Measurements from ENCODE around the gene SLC6A2. TPM values are rescaled to one million over a fixed set of nuclear protein-coding genes. Genes with fewer than 3 reads are reported as not detected.

Gene SLC6A2
- total and polyA plus RNA-seq, 2 of the 13 experiments (the other 11 are each of a cell fraction or from before 2014, with no cell fraction given): 0.62 to 0.66 TPM

GRCh38 chr16:55737318-55737717 is 81.5 kb downstream of the SLC6A2 start (continued):
- TF ChIP-seq ZNF784 (CRISPR knock-in tag; IDR thresholded peaks at IDR 0.05; ENCODE audit: borderline replicate concordance): no peak
- TF ChIP-seq CENPX (CRISPR knock-in tag; IDR thresholded peaks at IDR 0.05): no peak
- TF ChIP-seq SMARCC2 (IDR thresholded peaks at IDR 0.05): no peak

- H3K4me2 ChIP-seq (ENCODE audit: low read depth, low read length): no peak overlapping the region
- no peaks in the 10 kb centered on the region for H4K20me1 ChIP-seq (ENCODE audit: insufficient read depth, low read length)
- 40% methylated on average over 9 of the region's 9 CpGs for WGBS (ENCODE audit: low lambda C conversion rate)
- FAIRE-seq (no peak), ATAC-seq (no peak), DNase-seq (ENCODE audit: low spot score) (no peak)
- no peak for TF ChIP-seq ZNF660 (CRISPR knock-in tag; IDR thresholded peaks at IDR 0.05; ENCODE audit: borderline replicate concordance, low read depth)
- TF ChIP-seq ZEB1 (IDR thresholded peaks at IDR 0.05; ENCODE audit: insufficient replicate concordance, low read depth): no peak
- no peak for TF ChIP-seq NFE2L2 (IDR thresholded peaks at IDR 0.05; ENCODE audit: low read length)
- no peaks in the 10 kb centered on the region for H3K36me3 ChIP-seq (replicated peaks in 1 of 2; ENCODE audit: control insufficient read depth in 1 of 2, insufficient read depth in 2 of 2, low read length in 2 of 2)
- no peaks in the 10 kb centered on the region for H3K4me1 ChIP-seq (ENCODE audit: insufficient read depth, low read length)
- H3K79me2 ChIP-seq (ENCODE audit: insufficient read depth, low read length): no peaks in the 10 kb centered on the region
- peaks cover 0 to 47% of the 10 kb centered on the region in 2 experiments; a peak in 3 of 5 replicates for H3K27me3 ChIP-seq (ENCODE audit: control insufficient read depth in 1 of 2, insufficient read depth in 2 of 2, low read length in 2 of 2)
- H2AFZ ChIP-seq (ENCODE audit: low read length): no peak overlapping the region
- no peak overlapping the region for H3K4me3 ChIP-seq (replicated peaks in 1 of 3; ENCODE audit: insufficient read depth in 1 of 3, low read depth in 2 of 3, low read length in 3 of 3)
- in situ Hi-C loops (cut with HindIII; ENCODE audit: extremely low pct_ligation_motif_present, low pct_unique_long_range_greater_than_20kb) (no loop called here), intact Hi-C loops (cut with micrococcal nuclease; ENCODE audit: unreplicated experiment) (no loop called here)
- ChIA-PET CTCF (ENCODE audit: low intra/inter-chr PET ratio, low total read pairs) (no interaction called here), POLR2A (no interaction called here)
- no peak overlapping the region for H3K9ac ChIP-seq (ENCODE audit: insufficient read depth, low read depth, low read length)
- H3K9me3 ChIP-seq (ENCODE audit: low read length): no peaks in the 10 kb centered on the region
- no peak overlapping the region for H3K27ac ChIP-seq (ENCODE audit: extremely low read length, insufficient read depth, low read length)
- no TSS peak for BruUV-seq (replicated peaks)
These were observed 82.2 kb downstream of the SLC6A2 start for GRCh38 chr16:55737966-55738365.

GRCh38 chr16:55746081-55746480 is 90.3 kb downstream of the SLC6A2 start:
- H3K4me3 ChIP-seq (replicated peaks in 1 of 3; ENCODE audit: insufficient read depth in 1 of 3, low read depth in 2 of 3, low read length in 3 of 3): no peak overlapping the region
- no peak for FAIRE-seq
- no peaks in the 10 kb centered on the region for H3K4me1 ChIP-seq (ENCODE audit: insufficient read depth, low read length)
- H4K20me1 ChIP-seq (ENCODE audit: insufficient read depth, low read length): no peaks in the 10 kb centered on the region
- H3K27me3 ChIP-seq (ENCODE audit: control insufficient read depth in 1 of 2, insufficient read depth in 2 of 2, low read length in 2 of 2): peaks cover 0 to 28% of the 10 kb centered on the region in 2 experiments; a peak in 3 of 5 replicates
- H3K9ac ChIP-seq (ENCODE audit: insufficient read depth, low read depth, low read length): no peak overlapping the region
- ChIA-PET POLR2A (no interaction called here), CTCF (ENCODE audit: low intra/inter-chr PET ratio, low total read pairs) (no interaction called here)
- no peak for DNase-seq (ENCODE audit: low spot score)
- 6% methylated on average over 4 of the region's 4 CpGs for WGBS (ENCODE audit: low lambda C conversion rate)
- H3K36me3 ChIP-seq (replicated peaks in 1 of 2; ENCODE audit: control insufficient read depth in 1 of 2, insufficient read depth in 2 of 2, low read length in 2 of 2): no peaks in the 10 kb centered on the region
- no peak overlapping the region for H2AFZ ChIP-seq (ENCODE audit: low read length)
- intact Hi-C loops (cut with micrococcal nuclease; ENCODE audit: unreplicated experiment) (no loop called here), in situ Hi-C loops (cut with HindIII; ENCODE audit: extremely low pct_ligation_motif_present, low pct_unique_long_range_greater_than_20kb) (no loop called here)
- ATAC-seq: no peak
- no peak overlapping the region for H3K4me2 ChIP-seq (ENCODE audit: low read depth, low read length)
- no peaks in the 10 kb centered on the region for H3K79me2 ChIP-seq (ENCODE audit: insufficient read depth, low read length)
- H3K27ac ChIP-seq (ENCODE audit: extremely low read length, insufficient read depth, low read length): no peak overlapping the region
- no peaks in the 10 kb centered on the region for H3K9me3 ChIP-seq (ENCODE audit: low read length)
- no TSS peak for BruUV-seq (replicated peaks)
- TF ChIP-seq CREM (IDR thresholded peaks at IDR 0.05) (no peak), CREM (CRISPR knock-in tag; IDR thresholded peaks at IDR 0.05) (no peak), NFE2 (CRISPR knock-in tag; IDR thresholded peaks at IDR 0.05) (no peak), MBNL3 (CRISPR knock-in tag; conservative IDR thresholded peaks at IDR 0.05) (no peak), ZNF724P (CRISPR knock-in tag; IDR thresholded peaks at IDR 0.05; ENCODE audit: borderline replicate concordance) (no peak), NCOR1 (IDR thresholded peaks at IDR 0.05; ENCODE audit: borderline replicate concordance, low read length) (no peak), ZBTB7A (CRISPR knock-in tag; IDR thresholded peaks at IDR 0.05) (no peak), SAP130 (CRISPR knock-in tag; IDR thresholded peaks at IDR 0.05; ENCODE audit: low read depth) (no peak), ZNF333 (CRISPR knock-in tag; IDR thresholded peaks at IDR 0.05; ENCODE audit: borderline replicate concordance) (no peak), ZNF558 (CRISPR knock-in tag; IDR thresholded peaks at IDR 0.05; ENCODE audit: borderline replicate concordance) (no peak), SP4 (CRISPR knock-in tag; IDR thresholded peaks at IDR 0.05) (no peak), EEA1 (CRISPR knock-in tag; IDR thresholded peaks at IDR 0.05; ENCODE audit: borderline replicate concordance) (no peak), ZNF510 (CRISPR knock-in tag; IDR thresholded peaks at IDR 0.05; ENCODE audit: low read depth) (no peak), ZEB1 (IDR thresholded peaks at IDR 0.05; ENCODE audit: insufficient replicate concordance, low read depth) (no peak)
